Vagina (tissue), 2 donors: ENCODE data around the gene PLEKHJ1.

Experiments used
- POLR2A ChIP-seq, 2 donors: fragments of 450-650 bp; IDR thresholded peaks; one replicate each; pipeline ENCODE4 v1.6.1; 2017; ENCODE audit warnings: antibody characterized with exemption in 2 of 2, mild to moderate bottlenecking in 2 of 2, moderate library complexity in 2 of 2
- POLR2AphosphoS5 ChIP-seq, 2 donors: sonication (generic); formaldehyde crosslinking; IDR thresholded peaks; one replicate each; pipeline ENCODE4 v1.9.0; 2017; ENCODE audit warnings: antibody characterized with exemption in 2 of 2, mild to moderate bottlenecking in 2 of 2, low read depth in 1 of 2; ENCODE audit not compliant: insufficient read depth in 1 of 2
- TF ChIP-seq, protein P1 (sequence below), 3 experiments: fragments of 450-650 bp in 2 of 3; fragments of 200-600 bp in 1 of 3; sonication (generic) in 1 of 3; IDR thresholded peaks; one replicate each; pipeline ENCODE4 v1.5.1; 2017 to 2019; ENCODE audit warnings: antibody characterized with exemption in 3 of 3, mild to moderate bottlenecking in 2 of 3, moderate library complexity in 2 of 3

DNA sequence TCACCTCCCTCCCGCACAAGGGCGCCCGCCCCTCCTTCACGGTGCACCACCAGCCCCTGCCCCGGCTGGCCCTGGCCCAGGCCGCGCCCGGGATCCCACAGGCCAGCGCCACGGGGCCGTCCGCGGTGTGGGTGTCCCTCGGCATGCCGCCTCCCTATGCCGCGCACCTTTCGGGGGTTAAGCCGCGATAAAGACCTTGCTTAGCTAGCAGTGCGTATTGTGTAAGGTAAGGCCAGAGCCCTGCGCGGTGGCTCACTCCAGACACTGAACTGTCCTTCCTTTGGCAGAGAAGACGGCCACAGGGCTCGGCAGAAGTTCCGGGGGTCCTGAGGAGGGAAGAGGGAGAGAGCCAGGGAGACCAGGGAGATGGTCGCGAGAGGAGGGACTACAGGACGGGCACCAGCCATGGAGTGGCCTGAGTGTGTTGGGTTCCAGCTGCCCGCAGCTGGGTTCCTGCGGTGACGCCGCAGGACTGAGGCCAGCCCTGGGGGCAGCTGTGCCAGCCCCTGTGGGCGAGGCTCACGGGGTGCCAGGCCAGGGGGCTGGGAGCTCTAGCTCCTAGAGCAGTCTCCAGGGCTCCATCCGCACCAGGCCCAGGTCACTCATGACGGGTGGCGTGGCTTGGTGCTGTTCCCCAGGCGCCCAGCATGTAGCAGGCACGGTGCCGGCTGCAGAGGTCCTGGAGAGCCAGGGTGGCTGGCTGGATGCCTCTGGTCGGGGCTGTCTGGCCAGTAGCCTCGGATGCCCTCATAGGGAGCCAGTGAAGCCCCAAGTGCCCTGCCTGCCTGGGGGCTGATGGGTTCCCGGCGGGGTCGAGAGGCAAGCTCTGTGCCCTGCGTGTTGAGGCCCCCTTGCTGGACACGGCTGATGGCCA is 7.7 kb downstream of the PLEKHJ1 start:
- TF ChIP-seq, protein P1, sequence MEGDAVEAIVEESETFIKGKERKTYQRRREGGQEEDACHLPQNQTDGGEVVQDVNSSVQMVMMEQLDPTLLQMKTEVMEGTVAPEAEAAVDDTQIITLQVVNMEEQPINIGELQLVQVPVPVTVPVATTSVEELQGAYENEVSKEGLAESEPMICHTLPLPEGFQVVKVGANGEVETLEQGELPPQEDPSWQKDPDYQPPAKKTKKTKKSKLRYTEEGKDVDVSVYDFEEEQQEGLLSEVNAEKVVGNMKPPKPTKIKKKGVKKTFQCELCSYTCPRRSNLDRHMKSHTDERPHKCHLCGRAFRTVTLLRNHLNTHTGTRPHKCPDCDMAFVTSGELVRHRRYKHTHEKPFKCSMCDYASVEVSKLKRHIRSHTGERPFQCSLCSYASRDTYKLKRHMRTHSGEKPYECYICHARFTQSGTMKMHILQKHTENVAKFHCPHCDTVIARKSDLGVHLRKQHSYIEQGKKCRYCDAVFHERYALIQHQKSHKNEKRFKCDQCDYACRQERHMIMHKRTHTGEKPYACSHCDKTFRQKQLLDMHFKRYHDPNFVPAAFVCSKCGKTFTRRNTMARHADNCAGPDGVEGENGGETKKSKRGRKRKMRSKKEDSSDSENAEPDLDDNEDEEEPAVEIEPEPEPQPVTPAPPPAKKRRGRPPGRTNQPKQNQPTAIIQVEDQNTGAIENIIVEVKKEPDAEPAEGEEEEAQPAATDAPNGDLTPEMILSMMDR (IDR thresholded peaks at IDR 0.05) = no peak
- TF ChIP-seq POLR2A (IDR thresholded peaks at IDR 0.05) (no peak), POLR2AphosphoS5 (IDR thresholded peaks at IDR 0.05; ENCODE audit: insufficient read depth in 1 of 2, low read depth in 1 of 2) (no peak)
